ENCODE data around the gene COPS2.
"Not testable (repeated sequence)": the region's sequence is repeated elsewhere in the genome, so short reads cannot be mapped to it uniquely, and the experiment has no call there.

COPS2 gene

DNA sequence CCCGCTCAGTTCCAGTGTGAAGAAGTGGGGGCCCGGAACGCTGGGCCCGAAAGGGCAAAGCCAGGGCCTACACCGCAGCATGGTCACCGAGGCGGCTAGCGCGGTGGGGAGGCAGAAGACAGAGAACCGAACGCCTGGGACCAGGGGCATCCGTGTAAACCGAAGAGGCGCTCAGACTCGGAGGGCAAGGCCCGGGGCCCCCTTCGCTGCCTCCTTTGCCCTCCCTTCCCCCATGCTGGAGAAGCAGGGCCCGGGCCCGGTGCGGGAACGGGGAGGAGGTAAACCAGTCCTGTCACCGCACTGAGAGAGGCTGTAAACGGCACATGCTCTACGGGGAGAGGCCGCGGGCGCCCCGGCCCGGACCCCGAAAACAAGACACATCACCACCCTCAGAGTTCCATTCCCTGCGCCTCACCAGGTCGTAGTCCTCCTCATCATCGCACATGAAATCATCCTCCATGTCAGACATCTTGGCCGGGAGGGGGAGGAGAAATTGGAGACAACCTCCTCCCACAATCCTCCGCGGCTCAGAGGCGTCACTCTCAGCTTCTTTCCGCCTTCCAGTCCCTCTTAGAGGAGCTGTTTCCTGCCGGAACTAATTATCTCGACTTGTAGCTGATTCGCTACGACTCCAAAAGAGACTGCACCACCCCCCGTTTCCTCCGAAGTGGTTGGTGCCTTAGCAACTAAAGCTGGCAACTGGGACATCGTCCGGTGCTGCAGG is at the start of gene COPS2:
Gene COPS2, minus strand, starts transcription at position 490 of the 724 bp plus-strand sequence. Its CDS starts 21 bp downstream, at position 469.
- Histone ChIP-seq H3K9ac (ENCODE audit: low read length) (peak within 1 kb of the TSS; percentile 97), H3K27me3 (replicated peaks; ENCODE audit: control insufficient read depth, insufficient read depth, low read length) (no peaks in the 10 kb centered on the region), H3K9me3 (ENCODE audit: control insufficient read depth, low read length) (no peaks in the 10 kb centered on the region), H3K4me1 (ENCODE audit: control insufficient read depth, insufficient read depth, low read length) (peaks cover 38% of the 10 kb centered on the region), H3K4me3 (ENCODE audit: low read length) (peak within 1 kb of the TSS; percentile 100), H3K36me3 (ENCODE audit: control insufficient read depth, insufficient read depth, low read length, severe bottlenecking) (peaks cover 6% of the 10 kb centered on the region)
- peak; percentile 100 for DNase-seq (ENCODE audit: low read depth)

DNA sequence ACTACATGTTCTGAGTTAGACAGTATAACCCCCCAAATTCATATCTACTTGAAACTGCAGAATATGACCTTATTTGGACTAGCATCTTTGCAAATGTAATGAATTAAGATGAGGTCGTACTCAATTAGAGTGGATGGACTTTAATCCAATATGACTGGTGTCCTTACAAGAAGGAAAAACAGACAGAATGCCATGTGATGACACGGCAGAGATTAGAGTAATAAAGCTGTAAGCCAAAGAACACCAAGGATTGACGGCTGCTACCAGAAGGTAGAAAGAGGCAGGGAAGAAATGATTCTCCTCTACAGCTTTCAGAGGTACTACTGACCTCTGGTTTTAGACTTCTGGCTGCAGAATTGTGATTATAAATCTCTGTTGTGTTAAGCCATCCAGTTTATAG is 44.9 kb upstream of the COPS2 start:
- Histone ChIP-seq H3K4me1 (ENCODE audit: control insufficient read depth, insufficient read depth, low read length) (peaks cover 7% of the 10 kb centered on the region), H3K27me3 (replicated peaks; ENCODE audit: control insufficient read depth, insufficient read depth, low read length) (no peaks in the 10 kb centered on the region), H3K9ac (ENCODE audit: low read length) (no peak overlapping the region), H3K36me3 (ENCODE audit: control insufficient read depth, insufficient read depth, low read length, severe bottlenecking) (peaks cover 25% of the 10 kb centered on the region), H3K9me3 (ENCODE audit: control insufficient read depth, low read length) (no peaks in the 10 kb centered on the region), H3K4me3 (ENCODE audit: low read length) (no peak overlapping the region)
- no peak for DNase-seq (ENCODE audit: low read depth)

DNA sequence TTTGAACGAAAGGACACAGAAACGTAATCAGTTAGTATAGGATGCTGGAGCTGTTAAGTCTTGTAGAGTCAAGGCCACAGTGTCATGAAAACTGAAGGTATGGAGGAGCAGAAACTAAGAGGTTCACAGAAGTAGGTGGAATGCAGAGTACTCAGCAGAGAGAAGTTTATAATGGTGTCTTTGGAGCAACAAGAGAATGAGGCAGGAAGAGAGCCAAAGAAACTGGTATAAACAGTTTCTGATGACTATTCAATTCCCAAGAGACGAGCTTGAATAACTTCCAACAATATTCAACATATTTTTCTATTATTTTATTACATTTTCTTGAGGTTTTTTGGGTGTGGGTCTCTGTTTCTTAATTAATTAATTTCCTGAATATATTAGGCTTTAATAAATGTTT is 44.3 kb upstream of the COPS2 start:
- DNase-seq (ENCODE audit: low read depth), result no peak
- H3K27me3 ChIP-seq (replicated peaks; ENCODE audit: control insufficient read depth, insufficient read depth, low read length), result no peaks in the 10 kb centered on the region
- H3K36me3 ChIP-seq (ENCODE audit: control insufficient read depth, insufficient read depth, low read length, severe bottlenecking), result peaks cover 25% of the 10 kb centered on the region
- no peak overlapping the region for H3K9ac ChIP-seq (ENCODE audit: low read length)
- no peaks in the 10 kb centered on the region for H3K9me3 ChIP-seq (ENCODE audit: control insufficient read depth, low read length)
- H3K4me3 ChIP-seq (ENCODE audit: low read length), result no peak overlapping the region
- peaks cover 7% of the 10 kb centered on the region for H3K4me1 ChIP-seq (ENCODE audit: control insufficient read depth, insufficient read depth, low read length)

DNA sequence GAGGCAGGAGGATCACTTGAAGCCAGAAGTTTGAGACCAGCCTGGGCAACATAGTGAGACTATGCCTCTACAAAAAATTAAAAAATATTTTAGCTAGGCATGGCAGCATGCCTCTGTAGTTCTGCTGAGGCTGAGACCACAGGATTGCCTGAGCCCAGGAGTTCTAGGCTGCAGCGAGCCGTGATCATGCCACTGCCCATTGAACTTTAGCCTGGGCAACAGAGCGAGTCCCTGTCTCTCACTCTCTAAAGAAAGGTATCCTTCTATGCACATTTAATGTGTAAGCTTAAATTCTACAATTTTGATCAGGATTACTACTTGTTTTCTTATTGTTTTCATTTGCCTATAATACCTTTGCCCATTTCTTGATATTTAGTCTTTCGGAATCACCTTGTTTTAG is 41.5 kb upstream of the COPS2 start:
- H3K4me1 ChIP-seq (ENCODE audit: control insufficient read depth, insufficient read depth, low read length), result peaks cover 7% of the 10 kb centered on the region
- no peak for DNase-seq (ENCODE audit: low read depth)

DNA sequence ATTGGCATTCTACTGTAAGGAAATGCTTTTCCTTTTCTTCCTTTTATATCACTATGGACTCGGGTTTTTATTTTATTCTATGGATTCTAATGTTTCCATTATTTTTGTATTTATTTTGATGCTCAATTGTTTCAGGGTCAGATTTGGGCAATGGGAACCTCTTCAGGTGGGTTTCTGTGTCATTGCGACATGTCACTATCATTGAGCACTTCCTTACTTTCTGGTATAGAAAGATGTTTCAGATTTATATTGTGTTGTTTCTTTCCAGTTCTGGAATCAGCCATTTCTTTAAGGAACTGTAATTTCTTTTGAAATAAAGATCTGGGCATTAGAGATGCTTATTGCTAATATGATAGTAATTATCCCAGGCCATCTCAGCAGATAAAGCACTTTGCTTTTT is 36.5 kb upstream of the COPS2 start:
- no peak overlapping the region for H3K9ac ChIP-seq (ENCODE audit: low read length)
- H3K4me1 ChIP-seq (ENCODE audit: control insufficient read depth, insufficient read depth, low read length), result peaks cover 8% of the 10 kb centered on the region
- H3K9me3 ChIP-seq (ENCODE audit: control insufficient read depth, low read length), result no peaks in the 10 kb centered on the region
- DNase-seq (ENCODE audit: low read depth), result no peak
- no peaks in the 10 kb centered on the region for H3K36me3 ChIP-seq (ENCODE audit: control insufficient read depth, insufficient read depth, low read length, severe bottlenecking)
- H3K27me3 ChIP-seq (replicated peaks; ENCODE audit: control insufficient read depth, insufficient read depth, low read length), result no peaks in the 10 kb centered on the region
- no peak overlapping the region for H3K4me3 ChIP-seq (ENCODE audit: low read length)

More for the DNA sequence above, 41.5 kb upstream of the COPS2 start:
- no peak overlapping the region for H3K9ac ChIP-seq (ENCODE audit: low read length)
- H3K36me3 ChIP-seq (ENCODE audit: control insufficient read depth, insufficient read depth, low read length, severe bottlenecking), result peaks cover 3% of the 10 kb centered on the region
- H3K4me3 ChIP-seq (ENCODE audit: low read length), result no peak overlapping the region
- H3K9me3 ChIP-seq (ENCODE audit: control insufficient read depth, low read length), result no peaks in the 10 kb centered on the region
- no peaks in the 10 kb centered on the region for H3K27me3 ChIP-seq (replicated peaks; ENCODE audit: control insufficient read depth, insufficient read depth, low read length)

DNA sequence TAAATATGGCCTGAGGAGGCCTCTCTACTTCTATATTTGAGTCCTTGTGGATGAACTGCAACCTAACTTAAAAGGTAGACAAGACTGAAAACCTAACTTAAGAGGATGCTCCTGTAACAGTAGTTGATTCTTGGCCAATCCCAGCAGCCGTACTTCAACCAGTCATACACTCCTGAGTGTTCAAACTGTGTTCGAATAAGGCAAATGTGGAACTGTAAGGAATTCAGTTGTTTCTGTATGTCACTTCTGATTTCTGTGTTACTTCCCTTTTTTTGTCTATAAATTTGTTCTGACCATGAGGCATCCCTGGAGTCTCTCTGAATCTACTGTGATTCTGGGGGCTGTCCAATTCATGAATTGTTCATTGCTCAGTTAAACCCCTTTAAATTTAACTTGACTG is 35.2 kb upstream of the COPS2 start:
- DNase-seq (ENCODE audit: low read depth), result no peak
- Histone ChIP-seq H3K36me3 (ENCODE audit: control insufficient read depth, insufficient read depth, low read length, severe bottlenecking) (no peaks in the 10 kb centered on the region), H3K9ac (ENCODE audit: low read length) (no peak overlapping the region), H3K27me3 (replicated peaks; ENCODE audit: control insufficient read depth, insufficient read depth, low read length) (no peaks in the 10 kb centered on the region), H3K4me3 (ENCODE audit: low read length) (no peak overlapping the region), H3K9me3 (ENCODE audit: control insufficient read depth, low read length) (no peaks in the 10 kb centered on the region), H3K4me1 (ENCODE audit: control insufficient read depth, insufficient read depth, low read length) (peaks cover 8% of the 10 kb centered on the region)

DNA sequence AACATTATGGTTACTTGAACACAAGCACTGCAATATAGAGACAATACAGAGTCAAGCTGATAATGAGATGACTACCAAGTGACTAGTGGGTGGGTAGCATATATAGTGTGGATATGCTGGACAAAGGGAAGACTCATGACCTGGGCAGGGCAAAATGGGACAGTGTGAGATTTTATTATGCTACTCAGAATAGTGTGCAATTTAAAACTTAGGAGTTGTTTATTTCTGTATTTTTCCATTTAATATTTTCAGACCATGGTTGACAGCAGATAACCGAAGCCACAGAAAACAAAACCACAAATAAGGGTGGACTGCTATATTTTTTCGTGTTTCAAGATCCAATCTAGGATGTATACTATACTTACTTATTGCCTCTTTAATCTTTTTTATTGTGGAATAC is 34.2 kb upstream of the COPS2 start:
- Histone ChIP-seq H3K4me3 (ENCODE audit: low read length) (no peak overlapping the region), H3K9ac (ENCODE audit: low read length) (no peak overlapping the region), H3K36me3 (ENCODE audit: control insufficient read depth, insufficient read depth, low read length, severe bottlenecking) (no peaks in the 10 kb centered on the region), H3K4me1 (ENCODE audit: control insufficient read depth, insufficient read depth, low read length) (peaks cover 8% of the 10 kb centered on the region), H3K27me3 (replicated peaks; ENCODE audit: control insufficient read depth, insufficient read depth, low read length) (no peaks in the 10 kb centered on the region), H3K9me3 (ENCODE audit: control insufficient read depth, low read length) (no peaks in the 10 kb centered on the region)
- DNase-seq (ENCODE audit: low read depth), result no peak

DNA sequence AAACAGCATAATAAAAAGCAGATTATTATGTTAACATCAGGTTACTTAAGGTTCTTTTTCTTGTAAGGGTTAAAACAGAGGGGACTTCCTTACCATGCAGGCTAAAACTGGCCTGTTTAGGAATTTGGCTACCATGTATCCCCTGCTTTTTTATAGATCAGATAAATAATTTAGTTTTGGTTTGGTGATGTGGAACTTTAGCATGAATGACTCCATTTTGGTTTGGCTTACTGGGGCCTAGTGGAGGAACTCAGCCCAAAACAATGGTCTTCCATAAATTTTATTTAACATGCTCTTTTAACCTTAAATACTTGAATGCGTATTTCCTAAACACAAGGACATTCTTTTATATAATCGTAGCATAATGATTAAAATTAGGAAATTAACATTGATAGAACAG is 33.5 kb upstream of the COPS2 start:
- peaks cover 8% of the 10 kb centered on the region for H3K4me1 ChIP-seq (ENCODE audit: control insufficient read depth, insufficient read depth, low read length)
- H3K27me3 ChIP-seq (replicated peaks; ENCODE audit: control insufficient read depth, insufficient read depth, low read length), result no peaks in the 10 kb centered on the region
- H3K9ac ChIP-seq (ENCODE audit: low read length), result no peak overlapping the region
- H3K9me3 ChIP-seq (ENCODE audit: control insufficient read depth, low read length), result no peaks in the 10 kb centered on the region
- no peaks in the 10 kb centered on the region for H3K36me3 ChIP-seq (ENCODE audit: control insufficient read depth, insufficient read depth, low read length, severe bottlenecking)
- DNase-seq (ENCODE audit: low read depth), result no peak
- no peak overlapping the region for H3K4me3 ChIP-seq (ENCODE audit: low read length)

DNA sequence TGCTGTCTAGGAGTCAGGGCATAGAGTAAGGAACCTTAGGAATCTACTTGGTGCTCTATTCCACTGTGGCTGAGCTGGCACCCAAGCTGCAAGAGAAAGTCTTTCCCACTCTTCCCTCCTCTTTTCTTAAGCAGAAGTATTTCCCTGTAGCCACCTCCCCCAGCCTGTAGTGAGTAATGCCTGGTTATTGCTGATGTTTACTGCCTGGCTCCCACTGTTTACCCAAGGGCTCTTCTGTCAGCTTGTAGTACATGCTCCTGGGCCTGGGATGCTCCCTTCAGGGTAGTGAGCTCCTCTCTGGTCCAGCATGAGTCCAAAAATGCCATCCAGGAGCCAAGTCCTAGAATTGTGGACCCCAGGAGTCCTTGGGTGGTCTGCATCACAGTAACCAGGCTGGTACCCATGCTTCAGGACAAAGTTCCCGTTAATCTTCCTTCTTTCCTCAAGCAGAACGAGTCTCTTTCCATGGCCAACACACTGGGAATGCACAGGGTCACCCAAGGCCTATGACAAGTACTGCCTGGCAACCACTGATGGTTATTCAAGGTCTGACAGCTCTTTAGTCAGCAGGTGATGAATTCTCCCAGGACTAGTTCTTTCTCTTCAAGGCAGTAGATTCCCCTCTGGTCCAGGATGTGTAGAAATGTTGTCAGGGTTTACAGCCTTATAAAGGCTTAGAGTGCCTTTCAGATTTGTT is 32.3 kb upstream of the COPS2 start:
- H3K9me3 ChIP-seq (ENCODE audit: control insufficient read depth, low read length), result no peaks in the 10 kb centered on the region
- DNase-seq (ENCODE audit: low read depth), result peak; percentile 8
- no peak overlapping the region for H3K9ac ChIP-seq (ENCODE audit: low read length)
- H3K36me3 ChIP-seq (ENCODE audit: control insufficient read depth, insufficient read depth, low read length, severe bottlenecking), result no peaks in the 10 kb centered on the region
- no peak overlapping the region for H3K4me3 ChIP-seq (ENCODE audit: low read length)
- H3K4me1 ChIP-seq (ENCODE audit: control insufficient read depth, insufficient read depth, low read length), result peaks cover 8% of the 10 kb centered on the region
- no peaks in the 10 kb centered on the region for H3K27me3 ChIP-seq (replicated peaks; ENCODE audit: control insufficient read depth, insufficient read depth, low read length)

DNA sequence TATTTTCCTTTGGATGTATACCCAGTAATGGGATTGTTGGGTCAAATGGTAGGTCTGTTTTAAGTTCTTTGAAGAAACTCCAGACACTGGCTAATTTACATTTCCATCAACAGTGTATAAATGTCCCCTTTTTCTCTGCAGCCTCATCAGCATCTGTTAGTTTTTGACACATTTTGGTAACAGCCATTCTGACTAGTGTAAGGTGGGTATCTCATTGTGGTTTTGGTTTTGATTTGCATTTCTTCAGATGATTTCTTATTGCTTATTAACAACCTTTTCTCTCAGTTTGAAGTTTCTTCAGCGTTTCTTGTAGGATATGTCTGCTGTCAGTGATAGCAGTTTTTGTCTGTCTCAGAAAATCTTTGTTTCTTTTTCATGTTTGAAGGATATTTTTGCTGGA is 30.1 kb upstream of the COPS2 start:
- no peak overlapping the region for H3K4me3 ChIP-seq (ENCODE audit: low read length)
- no peak overlapping the region for H3K9ac ChIP-seq (ENCODE audit: low read length)
- H3K27me3 ChIP-seq (replicated peaks; ENCODE audit: control insufficient read depth, insufficient read depth, low read length), result no peaks in the 10 kb centered on the region
- no peaks in the 10 kb centered on the region for H3K36me3 ChIP-seq (ENCODE audit: control insufficient read depth, insufficient read depth, low read length, severe bottlenecking)
- H3K9me3 ChIP-seq (ENCODE audit: control insufficient read depth, low read length), result no peaks in the 10 kb centered on the region
- H3K4me1 ChIP-seq (ENCODE audit: control insufficient read depth, insufficient read depth, low read length), result peaks cover 8% of the 10 kb centered on the region
- DNase-seq (ENCODE audit: low read depth), result no peak

DNA sequence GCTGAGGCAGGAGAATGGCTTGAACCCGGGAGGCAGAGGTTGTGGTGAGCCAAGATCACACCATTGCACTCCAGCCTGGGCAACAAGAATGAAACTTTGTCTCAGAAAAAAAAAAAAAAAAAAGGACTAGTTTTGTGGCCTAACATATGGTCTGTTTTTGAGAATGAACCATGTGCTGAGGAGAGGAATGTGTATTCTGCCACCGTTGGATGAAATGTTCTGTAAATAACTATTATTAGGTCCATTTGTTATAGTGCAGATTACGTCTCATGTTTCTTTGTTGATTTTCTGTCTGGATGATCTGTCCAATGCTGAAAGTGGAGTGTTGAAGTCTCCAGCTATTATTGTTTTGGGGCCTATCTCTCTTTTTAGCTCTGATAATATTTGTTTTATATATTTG is 28.3 kb upstream of the COPS2 start:
- H3K4me3 ChIP-seq (ENCODE audit: low read length); H3K27me3 ChIP-seq (replicated peaks; ENCODE audit: control insufficient read depth, insufficient read depth, low read length); DNase-seq (ENCODE audit: low read depth); H3K9me3 ChIP-seq (ENCODE audit: control insufficient read depth, low read length); H3K9ac ChIP-seq (ENCODE audit: low read length); H3K36me3 ChIP-seq (ENCODE audit: control insufficient read depth, insufficient read depth, low read length, severe bottlenecking): not testable (repeated sequence)
- peaks cover 19% of the 10 kb centered on the region for H3K4me1 ChIP-seq (ENCODE audit: control insufficient read depth, insufficient read depth, low read length)

Measured in adipocyte (in vitro differentiated cells).